Measurements from ENCODE around the gene ADAMTS20.

Gene ADAMTS20

GRCh38 chr12:43406801-43407200, 145.2 kb downstream of the ADAMTS20 start:
- no peak overlapping the region for H3K9ac ChIP-seq (ENCODE audit: insufficient read length)
- H3K27ac ChIP-seq: no peak overlapping the region
- H3K4me3 ChIP-seq: peak overlapping the region; percentile 4; the same call in 1 of the 2 replicates
- no peaks in the 10 kb centered on the region for H3K36me3 ChIP-seq (ENCODE audit: insufficient read depth, low read length)
- no peaks in the 10 kb centered on the region for H3K9me3 ChIP-seq (ENCODE audit: low read depth, low read length)
- TF ChIP-seq EZH2 (IDR thresholded peaks at IDR 0.05) (no peak), POLR2AphosphoS5 (IDR thresholded peaks at IDR 0.05; ENCODE audit: borderline replicate concordance, low read depth, low read length) (peak; percentile 69; the same call in 1 of the 2 replicates)
- DNase-seq (ENCODE audit: low read depth, low spot score): peak; percentile 91

GRCh38 chr12:43402436-43402835, 149.6 kb downstream of the ADAMTS20 start:
- no peaks in the 10 kb centered on the region for H3K36me3 ChIP-seq (ENCODE audit: insufficient read depth, low read length)
- H3K27ac ChIP-seq: no peak overlapping the region
- no peak for TF ChIP-seq EZH2 (IDR thresholded peaks at IDR 0.05)
- no peak for TF ChIP-seq POLR2AphosphoS5 (IDR thresholded peaks at IDR 0.05; ENCODE audit: borderline replicate concordance, low read depth, low read length)
- no peak for TF ChIP-seq FOXP2 (optimal IDR thresholded peaks at IDR 0.05; ENCODE audit: control extremely low read depth, extremely low read length, insufficient read depth)
- H3K9ac ChIP-seq (ENCODE audit: insufficient read length): no peak overlapping the region
- H3K9me3 ChIP-seq (ENCODE audit: low read depth, low read length): no peaks in the 10 kb centered on the region
- DNase-seq (ENCODE audit: low read depth, low spot score): no peak
- no peak overlapping the region for H3K4me3 ChIP-seq

DNA sequence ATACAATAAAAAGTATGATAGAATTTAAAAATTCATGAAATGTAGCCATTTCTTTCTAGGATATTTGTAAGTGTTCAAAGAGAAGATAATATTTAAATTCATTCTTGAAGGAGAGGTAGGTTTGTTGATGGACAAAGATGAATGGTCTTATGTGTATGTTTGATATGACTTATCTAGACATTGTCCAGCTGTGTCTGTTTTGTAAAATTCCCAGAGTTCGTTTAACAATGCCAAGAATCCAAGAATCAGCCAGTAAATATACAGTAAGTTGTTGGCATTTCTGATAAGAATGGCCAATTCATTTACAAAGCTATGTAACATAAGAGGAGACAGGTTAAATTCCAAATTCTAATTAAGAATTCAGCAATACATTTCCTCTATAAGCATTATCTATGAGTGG, 150.9 kb downstream of the ADAMTS20 start:
- Histone ChIP-seq H3K36me3 (ENCODE audit: insufficient read depth, low read length) (no peaks in the 10 kb centered on the region), H3K4me3 (no peak overlapping the region), H3K27ac (no peak overlapping the region), H3K9ac (ENCODE audit: insufficient read length) (no peak overlapping the region), H3K9me3 (ENCODE audit: low read depth, low read length) (no peaks in the 10 kb centered on the region)
- TF ChIP-seq EZH2 (IDR thresholded peaks at IDR 0.05): no peak
- no peak for TF ChIP-seq FOXP2 (optimal IDR thresholded peaks at IDR 0.05; ENCODE audit: control extremely low read depth, extremely low read length, insufficient read depth)
- no peak for TF ChIP-seq POLR2AphosphoS5 (IDR thresholded peaks at IDR 0.05; ENCODE audit: borderline replicate concordance, low read depth, low read length)
- no peak for DNase-seq (ENCODE audit: low read depth, low spot score)

DNA sequence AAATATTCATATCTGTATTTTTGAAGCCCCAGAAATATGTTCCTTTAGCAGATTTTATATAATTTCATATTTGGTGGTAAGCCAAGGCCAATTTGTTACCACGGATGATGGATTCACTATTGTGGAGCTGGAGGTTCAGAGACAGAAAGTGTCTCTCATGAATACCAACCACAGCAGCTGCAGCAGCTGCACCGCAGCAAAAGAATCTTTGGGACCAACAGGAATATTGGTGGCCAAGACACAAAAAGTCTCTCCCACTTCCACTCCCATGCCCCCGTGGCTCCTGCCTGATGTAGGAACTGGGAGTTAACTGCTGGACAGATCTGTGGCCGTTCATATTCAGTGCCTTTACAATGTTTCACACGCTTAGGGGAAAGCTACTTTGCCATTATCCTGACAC, 155.3 kb downstream of the ADAMTS20 start:
- Histone ChIP-seq H3K36me3 (ENCODE audit: insufficient read depth, low read length) (no peaks in the 10 kb centered on the region), H3K9ac (ENCODE audit: insufficient read length) (no peak overlapping the region), H3K27ac (no peak overlapping the region), H3K4me3 (no peak overlapping the region), H3K9me3 (ENCODE audit: low read depth, low read length) (no peaks in the 10 kb centered on the region)
- no peak for DNase-seq (ENCODE audit: low read depth, low spot score)
- TF ChIP-seq POLR2AphosphoS5 (IDR thresholded peaks at IDR 0.05; ENCODE audit: borderline replicate concordance, low read depth, low read length) (no peak), EZH2 (IDR thresholded peaks at IDR 0.05) (no peak), FOXP2 (optimal IDR thresholded peaks at IDR 0.05; ENCODE audit: control extremely low read depth, extremely low read length, insufficient read depth) (no peak)

DNA sequence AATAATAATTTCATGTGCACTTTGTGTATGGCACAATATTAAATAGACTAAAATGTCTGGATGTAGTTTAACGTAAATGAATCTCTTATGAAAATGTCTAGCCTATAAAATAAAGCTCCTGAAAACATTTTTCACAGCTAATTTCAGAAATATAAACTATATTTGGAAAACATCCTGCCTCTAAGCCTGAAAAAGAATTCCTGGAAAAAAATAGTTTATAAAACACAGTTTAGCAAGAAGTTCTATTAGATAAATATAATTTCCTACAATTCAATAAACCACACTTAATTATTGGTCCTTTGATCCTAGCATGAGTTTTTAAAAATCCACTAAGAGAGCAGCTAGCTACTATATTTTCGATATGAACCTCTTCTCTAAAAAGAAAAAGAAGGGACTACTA, 159.9 kb downstream of the ADAMTS20 start:
- no peak for DNase-seq (ENCODE audit: low read depth, low spot score)
- Histone ChIP-seq H3K27ac (no peak overlapping the region), H3K4me3 (no peak overlapping the region), H3K9me3 (ENCODE audit: low read depth, low read length) (no peaks in the 10 kb centered on the region), H3K9ac (ENCODE audit: insufficient read length) (no peak overlapping the region), H3K36me3 (ENCODE audit: insufficient read depth, low read length) (no peaks in the 10 kb centered on the region)
- TF ChIP-seq EZH2 (IDR thresholded peaks at IDR 0.05): no peak
- TF ChIP-seq FOXP2 (optimal IDR thresholded peaks at IDR 0.05; ENCODE audit: control extremely low read depth, extremely low read length, insufficient read depth): no peak
- TF ChIP-seq POLR2AphosphoS5 (IDR thresholded peaks at IDR 0.05; ENCODE audit: borderline replicate concordance, low read depth, low read length): no peak

DNA sequence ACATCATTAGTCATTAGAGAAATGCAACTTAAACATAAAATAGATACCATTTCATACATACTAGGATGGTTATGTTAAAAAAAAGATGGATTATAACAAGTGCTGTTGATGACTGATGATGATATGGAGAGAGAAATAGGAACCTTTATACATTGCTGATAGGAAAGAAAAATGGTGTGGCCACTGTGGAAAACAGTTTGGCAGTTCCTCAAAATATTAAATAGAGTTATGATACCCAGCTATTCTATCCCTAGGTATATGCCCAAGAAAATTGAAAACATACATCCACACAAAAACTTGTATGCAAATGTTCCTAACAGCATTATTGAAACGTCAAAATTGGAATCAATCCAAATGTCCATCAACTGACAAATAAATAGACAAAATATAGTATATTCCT, 170.1 kb downstream of the ADAMTS20 start:
- no peak for DNase-seq (ENCODE audit: low read depth, low spot score)

DNA sequence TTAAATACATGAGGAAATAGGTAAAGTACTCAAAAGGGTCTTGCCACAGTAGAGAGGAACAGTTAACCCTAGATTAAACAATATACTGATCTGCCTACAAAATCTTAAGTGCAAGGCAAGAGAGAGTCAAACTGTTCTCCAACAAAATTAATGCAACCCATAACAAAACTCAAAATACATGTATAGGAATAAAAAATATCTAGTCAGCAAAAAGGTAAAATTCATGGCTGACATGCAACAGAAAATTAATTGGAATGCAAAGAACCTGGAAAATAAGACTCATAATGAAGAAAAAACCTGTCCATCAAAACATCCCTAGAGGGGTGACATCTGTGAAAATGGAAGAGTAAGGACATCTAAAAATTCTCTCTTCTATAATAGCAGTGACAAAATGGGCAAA, 173.6 kb downstream of the ADAMTS20 start:
- peaks cover 3% of the 10 kb centered on the region; the same call in 1 of the 2 replicates for H3K9me3 ChIP-seq (ENCODE audit: low read depth, low read length)
- H3K4me3 ChIP-seq: no peak overlapping the region
- DNase-seq (ENCODE audit: low read depth, low spot score): no peak
- no peaks in the 10 kb centered on the region for H3K36me3 ChIP-seq (ENCODE audit: insufficient read depth, low read length)
- no peak overlapping the region for H3K27ac ChIP-seq
- TF ChIP-seq FOXP2 (optimal IDR thresholded peaks at IDR 0.05; ENCODE audit: control extremely low read depth, extremely low read length, insufficient read depth) (no peak), EZH2 (IDR thresholded peaks at IDR 0.05) (no peak), POLR2AphosphoS5 (IDR thresholded peaks at IDR 0.05; ENCODE audit: borderline replicate concordance, low read depth, low read length) (no peak)
- H3K9ac ChIP-seq (ENCODE audit: insufficient read length): no peak overlapping the region

More for the DNA sequence above, 170.1 kb downstream of the ADAMTS20 start:
- Histone ChIP-seq H3K27ac (no peak overlapping the region), H3K4me3 (no peak overlapping the region), H3K9ac (ENCODE audit: insufficient read length) (no peak overlapping the region), H3K9me3 (ENCODE audit: low read depth, low read length) (peaks cover 3% of the 10 kb centered on the region; the same call in 1 of the 2 replicates), H3K36me3 (ENCODE audit: insufficient read depth, low read length) (no peaks in the 10 kb centered on the region)
- TF ChIP-seq EZH2 (IDR thresholded peaks at IDR 0.05) (no peak), FOXP2 (optimal IDR thresholded peaks at IDR 0.05; ENCODE audit: control extremely low read depth, extremely low read length, insufficient read depth) (no peak), POLR2AphosphoS5 (IDR thresholded peaks at IDR 0.05; ENCODE audit: borderline replicate concordance, low read depth, low read length) (no peak)

GRCh38 chr12:43370263-43370662, 181.7 kb downstream of the ADAMTS20 start:
- DNase-seq (ENCODE audit: low read depth, low spot score): no peak

More at GRCh38 chr12:43370263-43370662, 181.7 kb downstream of the ADAMTS20 start:
- H3K9me3 ChIP-seq (ENCODE audit: low read depth, low read length): no peaks in the 10 kb centered on the region
- TF ChIP-seq FOXP2 (optimal IDR thresholded peaks at IDR 0.05; ENCODE audit: control extremely low read depth, extremely low read length, insufficient read depth): no peak
- no peak for TF ChIP-seq EZH2 (IDR thresholded peaks at IDR 0.05)
- no peak for TF ChIP-seq POLR2AphosphoS5 (IDR thresholded peaks at IDR 0.05; ENCODE audit: borderline replicate concordance, low read depth, low read length)
- no peak overlapping the region for H3K9ac ChIP-seq (ENCODE audit: insufficient read length)
- H3K4me3 ChIP-seq: no peak overlapping the region
- no peak overlapping the region for H3K27ac ChIP-seq
- H3K36me3 ChIP-seq (ENCODE audit: insufficient read depth, low read length): no peaks in the 10 kb centered on the region

All from SK-N-MC (cell line).